Dedifferentiated amniotic fluid mesenchymal stem cell (primary cell): ENCODE measurements around the gene NRG2.

Source experiments
- DNase-seq: peaks from one replicate; pipeline ENCODE4 v3.0.0-alpha.2; 2016; ENCODE audit errors: extremely low spot score

NRG2 gene

DNA sequence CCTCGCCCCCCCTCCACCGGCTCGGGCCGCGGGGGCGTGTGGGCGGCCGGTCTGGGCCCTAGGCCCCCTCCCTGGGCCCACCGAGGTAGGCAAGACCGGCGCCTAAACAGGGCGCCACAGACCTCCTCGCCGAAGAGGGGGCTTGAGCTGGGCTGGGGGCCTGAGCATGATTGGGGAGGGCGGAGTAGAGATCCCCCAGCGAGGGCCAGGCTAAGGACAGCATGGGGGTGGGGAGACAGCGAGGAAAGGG lies 138.6 kb downstream of the NRG2 start:
- no peak for DNase-seq

DNA sequence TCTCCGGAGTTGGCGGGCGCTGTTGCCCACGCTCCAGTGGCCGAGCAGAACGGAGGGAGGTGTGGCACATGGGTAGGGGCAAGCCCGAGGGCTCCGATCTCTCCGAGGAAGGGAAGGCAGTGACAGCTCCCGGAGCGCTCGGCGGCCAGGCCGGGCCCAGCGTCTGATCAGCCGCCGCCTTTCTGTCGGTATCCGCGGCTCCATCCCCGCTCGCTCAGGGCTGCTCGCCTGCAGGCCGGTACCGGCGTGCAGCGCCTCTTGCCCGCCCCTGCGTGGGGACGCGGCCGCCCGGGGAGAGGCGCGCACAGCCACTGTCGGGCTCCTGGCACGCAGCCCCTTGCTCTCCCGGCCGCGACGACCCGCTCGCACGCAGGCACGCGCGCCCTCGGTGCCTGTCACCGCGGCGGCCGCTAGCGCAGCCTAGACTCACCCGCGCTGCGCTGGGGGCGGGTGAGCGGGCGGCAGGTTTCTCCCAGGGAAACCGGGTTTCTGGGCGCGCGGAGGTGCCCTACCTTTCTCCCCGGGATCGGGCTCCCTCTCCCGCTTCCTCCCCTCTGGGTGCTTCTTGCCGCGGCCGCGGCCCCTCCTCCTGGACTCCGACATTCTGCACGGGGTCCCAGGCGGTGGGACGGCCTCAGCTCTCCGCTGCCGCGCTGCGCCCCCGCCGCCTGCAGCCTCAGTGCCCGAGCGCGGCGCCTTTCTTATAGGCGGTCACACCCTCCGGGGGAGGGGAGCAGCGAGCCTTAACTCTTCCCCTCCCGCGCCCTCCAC lies 139.1 kb downstream of the NRG2 start:
- no peak for DNase-seq

DNA sequence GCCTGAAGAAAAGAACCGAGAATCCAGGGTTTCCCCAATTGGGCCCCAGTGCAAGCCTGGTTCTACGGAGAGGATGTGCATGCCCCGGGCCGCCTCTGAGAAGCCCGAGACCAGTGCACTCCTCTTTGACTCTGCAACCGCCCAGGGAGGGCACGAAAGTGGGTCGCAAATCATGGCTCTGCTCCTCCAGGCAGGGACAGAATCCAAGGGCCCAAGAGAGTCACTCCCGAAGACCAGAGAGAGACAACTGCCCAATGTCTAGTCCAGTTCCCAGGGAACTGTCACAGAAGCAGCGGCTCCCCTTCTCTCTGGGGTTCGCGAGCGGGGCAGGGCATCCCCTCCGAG lies 139.7 kb downstream of the NRG2 start:
- no peak for DNase-seq

DNA sequence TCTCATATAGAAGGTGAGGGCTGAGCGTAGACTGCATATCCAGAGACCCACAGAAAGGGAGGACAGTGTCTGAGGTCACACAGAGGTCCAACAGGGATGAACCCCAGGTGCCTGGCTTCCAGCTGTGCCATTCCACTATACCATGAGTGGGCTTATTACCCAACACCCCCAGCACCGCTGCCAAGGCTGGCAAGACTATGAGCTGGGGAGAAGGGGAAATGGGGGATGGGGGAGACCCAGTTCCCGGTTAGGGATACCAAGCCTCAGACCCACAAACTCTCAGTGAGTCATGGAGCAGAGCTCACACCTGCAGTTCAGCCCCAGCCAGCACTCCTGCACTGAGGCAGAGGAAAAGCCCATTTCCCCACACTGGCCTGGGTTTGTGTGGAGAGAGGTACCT lies 141.1 kb downstream of the NRG2 start:
- no peak for DNase-seq

DNA sequence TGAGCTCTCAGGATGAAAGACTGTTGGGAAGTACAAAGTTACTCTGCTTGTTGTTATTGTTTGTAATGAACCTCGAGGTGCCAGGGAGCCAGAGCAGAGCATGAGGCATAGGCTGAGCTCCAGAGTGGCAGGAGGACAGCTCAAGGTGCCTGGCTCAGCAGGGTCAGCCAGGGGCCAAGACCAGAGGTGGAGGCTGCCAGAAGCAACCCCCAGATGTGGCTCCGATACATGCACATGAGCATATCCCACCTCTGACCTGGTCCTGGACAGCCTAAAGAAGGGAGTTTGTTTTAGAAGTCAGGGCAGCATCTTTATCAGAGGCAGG lies 141.9 kb downstream of the NRG2 start:
- DNase-seq = no peak

DNA sequence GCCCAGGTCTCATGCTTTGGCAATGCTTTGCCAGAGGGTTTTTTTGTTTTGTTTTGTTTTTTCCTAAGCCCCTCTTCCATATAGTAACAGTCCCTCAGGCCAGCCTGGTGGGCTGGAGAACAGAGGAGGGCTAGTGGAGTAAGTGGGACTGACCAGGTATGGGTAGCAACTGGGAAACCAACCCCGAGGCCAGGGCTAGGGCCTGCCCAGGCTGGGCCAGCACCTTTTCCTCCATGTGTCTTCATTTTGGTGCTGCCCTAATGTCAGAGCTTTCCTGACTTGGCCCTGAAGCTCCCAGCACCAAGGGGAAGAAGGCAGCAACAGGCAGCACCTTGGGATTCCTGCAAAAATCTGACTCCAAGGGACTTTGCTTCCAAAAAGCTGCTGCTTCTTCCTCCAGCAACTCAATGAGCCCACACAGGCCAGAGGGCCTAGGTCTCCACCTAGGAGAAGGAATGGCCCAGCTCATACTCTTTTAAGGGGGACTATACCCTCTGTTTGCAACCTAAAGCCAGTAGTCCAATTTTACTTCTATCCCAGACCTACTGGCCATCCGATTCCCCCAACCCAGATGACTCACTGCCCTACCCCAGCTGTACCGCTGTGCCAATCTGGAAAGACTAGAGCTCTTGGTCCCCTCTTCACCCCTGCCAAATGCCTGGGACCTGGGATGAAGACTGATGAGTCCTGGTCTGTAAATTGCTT lies 142.4 kb downstream of the NRG2 start:
- DNase-seq = no peak

DNA sequence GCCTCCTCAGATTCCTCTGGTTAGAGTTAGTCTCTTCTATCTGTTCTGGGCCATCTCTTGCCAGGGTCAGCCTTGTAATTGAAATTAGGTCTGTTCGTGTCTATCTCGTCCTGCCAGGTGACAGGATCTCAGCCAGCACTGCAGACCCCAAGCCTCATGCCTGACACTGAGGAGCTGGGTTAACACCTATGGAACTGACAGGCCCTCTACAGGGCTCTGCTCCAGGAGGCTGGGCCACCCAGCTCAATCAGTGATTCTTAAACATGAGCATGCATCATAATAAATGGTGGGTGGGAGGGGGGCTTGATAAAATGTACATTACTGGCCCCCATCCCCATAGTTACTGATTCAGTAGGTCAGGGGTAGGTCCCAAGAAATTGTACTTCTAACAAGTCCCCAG lies 144.1 kb downstream of the NRG2 start:
- DNase-seq = no peak

DNA sequence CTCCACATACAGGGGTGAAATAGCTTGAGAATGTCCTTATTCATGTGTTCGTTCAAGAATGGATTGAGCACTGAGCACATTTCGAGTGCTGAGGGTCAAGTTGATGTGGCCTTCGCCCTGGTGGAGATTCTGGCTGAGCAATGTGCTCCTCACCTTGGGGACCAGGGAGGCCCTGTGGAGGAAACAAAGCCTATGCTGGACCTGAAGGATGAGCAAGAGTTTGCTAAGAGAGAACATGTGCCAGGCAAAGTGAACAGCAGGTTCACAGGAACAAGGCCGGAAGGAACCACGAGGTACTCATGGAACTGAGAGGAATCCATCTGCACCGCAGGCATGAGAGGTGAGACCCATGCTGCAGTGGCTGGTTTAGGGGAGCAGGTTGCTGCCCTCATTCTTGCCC lies 145.1 kb downstream of the NRG2 start:
- DNase-seq = no peak

DNA sequence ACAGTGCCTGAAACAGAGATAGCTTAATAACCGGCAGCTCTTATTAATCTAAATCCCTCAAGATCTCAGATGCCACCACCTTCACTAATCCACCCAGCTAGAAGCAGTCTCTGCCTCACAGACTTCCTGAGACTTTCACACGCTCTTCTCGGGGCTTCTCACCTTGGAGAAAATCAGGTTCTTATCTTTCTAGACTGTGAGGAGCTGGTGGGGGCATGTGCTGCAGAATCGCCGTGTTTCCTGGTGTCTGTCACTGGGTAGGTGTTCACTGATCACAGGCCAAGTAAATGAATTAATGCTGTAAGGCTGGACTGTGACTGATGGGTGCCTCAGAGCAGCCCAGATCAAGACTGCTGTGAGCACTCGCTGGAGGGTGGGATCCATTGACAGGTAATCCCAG lies 145.8 kb downstream of the NRG2 start:
- no peak for DNase-seq

DNA sequence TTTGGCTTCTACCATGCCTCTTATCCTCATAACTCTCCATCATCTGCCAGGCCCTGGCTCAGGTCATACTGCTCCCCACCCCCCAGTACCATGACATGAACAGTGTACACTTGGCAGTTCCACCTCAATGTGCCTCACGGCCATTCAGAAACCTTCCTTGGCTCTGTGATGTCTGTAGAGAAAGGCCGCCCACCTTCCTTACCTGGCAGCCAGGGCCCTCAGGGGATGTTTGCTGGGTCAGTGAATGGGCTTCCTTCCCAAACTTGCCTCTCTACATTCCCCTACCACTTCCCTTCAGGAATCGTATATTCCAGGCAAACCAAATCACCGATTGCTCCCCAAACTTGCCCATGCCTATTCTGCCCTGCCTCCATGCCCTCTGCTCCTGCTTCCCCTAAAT lies 146.4 kb downstream of the NRG2 start:
- no peak for DNase-seq

DNA sequence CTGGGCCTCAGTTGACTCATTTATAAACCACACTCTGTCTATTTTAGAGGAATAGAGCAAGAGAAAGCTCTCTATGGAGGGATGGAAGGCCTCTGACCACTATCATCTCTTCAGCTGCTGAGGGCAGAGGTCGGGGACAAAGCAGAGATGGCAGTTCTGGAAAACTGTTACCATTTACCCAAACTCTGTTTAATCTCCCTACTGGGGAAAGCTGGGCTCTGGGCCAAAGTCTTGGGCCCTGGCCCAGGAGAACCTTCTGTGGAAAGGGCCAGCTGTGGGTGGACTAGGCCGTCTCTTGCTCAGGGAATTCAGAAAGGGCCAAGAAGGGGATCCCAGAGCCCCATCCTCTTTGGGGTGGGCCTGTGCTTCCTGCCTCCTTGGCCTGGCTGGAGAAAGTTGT lies 147.5 kb downstream of the NRG2 start:
- no peak for DNase-seq

DNA sequence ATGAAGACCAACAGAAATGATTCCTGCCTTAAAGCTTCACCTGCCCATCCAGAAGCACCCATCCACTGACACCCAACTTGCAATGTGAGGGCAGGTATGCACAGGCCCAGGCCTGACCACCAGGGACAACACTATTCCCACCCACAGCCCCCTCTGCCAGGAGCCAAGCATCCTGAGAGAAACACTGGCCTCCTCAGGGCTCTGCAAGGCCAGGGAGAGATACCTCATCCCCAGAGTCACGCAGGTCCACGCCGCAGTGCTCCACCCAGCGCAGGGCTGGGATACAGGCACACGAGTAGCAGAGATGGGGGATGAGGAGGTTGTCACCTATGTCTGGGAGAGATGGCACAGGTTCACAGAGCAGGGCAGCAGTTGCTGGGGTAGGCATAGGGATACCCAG lies 148.1 kb downstream of the NRG2 start:
- no peak for DNase-seq

DNA sequence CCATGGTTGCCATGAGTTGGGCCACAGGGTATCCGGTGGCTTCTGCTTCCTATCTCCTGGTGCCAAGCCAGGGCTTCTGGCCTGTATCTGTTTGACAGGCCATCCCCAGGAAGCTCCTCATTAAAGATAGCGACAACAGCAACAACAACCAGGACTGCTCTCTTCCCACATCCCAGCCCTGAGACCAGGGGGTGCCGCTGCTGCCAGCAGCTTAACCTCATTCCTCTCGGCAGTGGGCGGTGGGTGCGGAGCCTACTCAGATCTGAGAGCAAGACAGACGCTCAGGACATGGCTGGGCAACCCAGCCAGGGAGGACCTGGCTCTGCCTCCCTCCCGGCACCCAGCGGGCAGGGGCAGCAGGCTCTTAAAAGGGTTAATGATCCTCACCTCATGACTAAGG lies 149.2 kb downstream of the NRG2 start:
- DNase-seq = no peak

DNA sequence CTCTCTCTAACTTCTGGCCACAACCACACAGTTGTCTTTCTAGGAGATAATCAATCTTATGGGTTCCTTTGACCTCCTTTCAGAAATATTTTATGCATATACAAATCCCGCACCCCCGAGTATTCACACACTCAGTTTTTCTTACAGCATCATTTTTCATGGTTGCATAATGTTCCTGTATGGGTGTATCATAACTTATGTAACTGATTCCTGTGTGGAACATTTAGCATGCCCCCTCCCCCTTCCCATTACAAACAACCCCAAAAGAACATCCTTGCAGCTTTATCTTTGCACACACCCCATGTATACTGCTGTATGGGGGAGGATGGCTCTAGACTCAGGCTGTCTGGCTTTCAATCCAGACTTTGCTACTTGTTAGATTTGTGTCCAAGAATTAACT lies 153.7 kb downstream of the NRG2 start:
- DNase-seq = no peak

DNA sequence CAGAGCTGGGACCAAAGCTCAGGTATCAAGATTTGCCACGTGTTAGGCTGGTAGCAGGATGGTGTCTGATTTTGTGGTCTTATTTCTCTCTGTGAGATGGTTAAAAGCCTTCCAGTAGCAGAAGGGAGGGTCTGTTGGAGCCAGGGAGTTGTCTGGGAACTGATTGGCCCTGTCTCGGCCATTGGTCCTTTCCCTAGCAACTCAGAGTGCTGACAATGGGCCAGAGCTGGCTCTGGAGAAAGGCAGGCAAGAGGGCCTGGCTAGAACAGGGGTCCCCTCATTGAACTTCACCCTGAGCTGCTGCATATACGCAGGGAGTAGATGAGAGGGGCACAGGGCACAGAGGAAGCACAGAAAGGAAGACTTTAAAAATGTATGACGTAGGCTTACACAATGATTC lies 154.7 kb downstream of the NRG2 start:
- DNase-seq = no peak

DNA sequence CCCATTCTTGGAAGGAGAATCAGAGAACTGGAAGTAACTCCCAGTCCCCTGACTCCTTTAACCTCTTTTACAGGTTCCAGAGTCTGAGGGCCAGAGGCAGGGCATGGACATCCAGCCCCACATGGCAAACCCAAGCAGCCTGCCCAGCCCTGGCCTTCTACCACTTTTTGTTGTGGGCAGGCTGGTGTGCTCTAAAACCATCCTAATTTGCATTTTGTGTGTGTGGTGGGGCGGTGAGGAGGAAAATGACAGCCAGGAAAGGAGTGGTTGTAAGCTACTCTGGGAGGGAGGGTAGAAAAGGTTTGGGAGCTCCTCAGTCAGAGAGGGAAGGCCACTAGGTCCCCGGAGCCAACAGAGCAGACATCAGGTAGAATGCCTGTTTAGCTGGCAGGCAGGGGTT lies 156.9 kb downstream of the NRG2 start:
- DNase-seq = no peak

DNA sequence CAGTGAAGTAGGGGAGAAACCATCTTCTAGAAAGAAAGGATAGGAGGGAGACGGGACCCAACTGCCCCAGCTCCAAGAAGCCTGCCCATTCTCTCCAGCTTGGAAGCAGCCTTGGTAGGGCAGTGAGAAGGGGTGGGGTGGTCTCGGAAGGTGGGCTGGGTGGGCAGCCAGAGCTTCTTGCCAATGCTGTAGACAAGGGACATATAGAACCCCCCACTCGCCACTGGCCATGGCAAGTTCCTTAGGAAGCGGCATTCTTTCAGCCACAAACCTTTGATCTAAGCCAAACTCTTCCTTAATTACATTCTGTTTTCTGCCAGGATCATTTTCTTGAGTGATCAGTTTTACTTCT lies 157.3 kb downstream of the NRG2 start:
- no peak for DNase-seq

DNA sequence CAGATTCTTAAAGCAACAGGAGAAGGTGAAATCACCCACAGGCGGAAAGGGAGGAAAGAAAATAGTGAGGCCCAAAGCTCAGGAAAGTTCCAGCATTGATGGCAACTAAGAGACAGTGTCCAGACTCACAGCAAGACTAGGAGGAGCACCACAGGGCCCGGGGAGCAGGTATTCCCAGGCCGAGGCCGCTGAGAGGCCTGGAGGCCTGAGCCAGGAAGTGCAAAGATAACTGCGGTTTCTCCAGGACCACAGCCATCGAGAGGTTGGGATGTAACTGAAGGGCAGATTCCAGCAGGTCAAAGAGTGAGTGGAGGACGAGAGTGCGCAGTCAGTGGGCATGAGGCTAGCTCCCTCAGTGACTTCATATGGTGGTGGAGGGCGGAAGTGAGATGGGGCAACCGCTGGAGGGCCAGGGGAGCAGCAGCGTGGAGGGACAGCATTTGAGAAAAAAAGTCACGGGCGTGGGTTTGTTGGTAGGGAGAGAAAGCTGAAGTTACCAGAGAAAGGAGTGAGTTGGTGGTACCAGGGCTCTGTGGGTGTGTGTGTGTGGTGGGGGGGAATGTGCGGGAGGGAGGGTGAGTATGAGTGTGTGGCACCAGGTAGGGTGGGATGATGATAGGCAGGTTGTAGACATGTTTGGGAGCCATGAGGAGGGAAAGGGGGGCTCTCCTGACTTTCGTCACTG lies 157.8 kb downstream of the NRG2 start:
- no peak for DNase-seq

DNA sequence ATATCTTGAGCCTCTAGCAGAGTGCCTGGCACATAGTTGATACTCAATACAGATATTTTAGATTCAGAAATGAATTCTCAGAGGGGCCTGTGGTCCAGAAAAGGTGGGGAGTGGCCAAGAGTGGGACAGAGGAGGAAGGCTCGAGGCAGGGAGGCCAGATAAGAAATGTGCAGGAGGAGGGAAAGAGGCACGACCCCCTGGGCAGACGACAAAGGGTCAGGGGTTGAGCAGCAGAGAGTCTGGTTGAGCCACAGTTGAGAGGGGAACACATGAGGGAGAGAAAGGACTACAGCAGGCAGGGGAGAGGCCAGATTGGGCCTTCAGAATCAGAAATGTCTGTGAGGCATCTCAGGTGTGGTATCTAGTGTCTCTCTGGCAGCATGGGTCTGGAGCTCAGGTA lies 158.4 kb downstream of the NRG2 start:
- DNase-seq = no peak

DNA sequence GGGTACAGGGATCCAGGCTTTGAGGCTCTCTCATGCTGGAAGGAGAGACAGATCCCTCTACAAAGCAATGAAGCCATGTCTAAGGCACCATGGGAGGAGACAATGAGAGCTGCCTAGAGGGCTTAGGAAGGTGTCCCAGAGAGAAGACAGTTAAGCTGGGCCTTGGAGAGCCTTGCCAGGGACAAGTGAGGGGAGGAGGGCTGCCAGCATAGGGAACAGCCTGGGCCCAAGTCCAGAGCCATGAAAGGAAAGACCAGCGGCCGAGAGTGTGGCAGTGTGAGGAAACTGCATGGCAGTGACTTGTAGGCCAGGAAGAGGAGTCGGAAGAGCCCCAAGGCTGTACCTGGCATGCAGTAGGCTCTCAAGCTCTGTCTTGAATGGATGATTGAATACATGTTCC lies 159.0 kb downstream of the NRG2 start:
- no peak for DNase-seq

DNA sequence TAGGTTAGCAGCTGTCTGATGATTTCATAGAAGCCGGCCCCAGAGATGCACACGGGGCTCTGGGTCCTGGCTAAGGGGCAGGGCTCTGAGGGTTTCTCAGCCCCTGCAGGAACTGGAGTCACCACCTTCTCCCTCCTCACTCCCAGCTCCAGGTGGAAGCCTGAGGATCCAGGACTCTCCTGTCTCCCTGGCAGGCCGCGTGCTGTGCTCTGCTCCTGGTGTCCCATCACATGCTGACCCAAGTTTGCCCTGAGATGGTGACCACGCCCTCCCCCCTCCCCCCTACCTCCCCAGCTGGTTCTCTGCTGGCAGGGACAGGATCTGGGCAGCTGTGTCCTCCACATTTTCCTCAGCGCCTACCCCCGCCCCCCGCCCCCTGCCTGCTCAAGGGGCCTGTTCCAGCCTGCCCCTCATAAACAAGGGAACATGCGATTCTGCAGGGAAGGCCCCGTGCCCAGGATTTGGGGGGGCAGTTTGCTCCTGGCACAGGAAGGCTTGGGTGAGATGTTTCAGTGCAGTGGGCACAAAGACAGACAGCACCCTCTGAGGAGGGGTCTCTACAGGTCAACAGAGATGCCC lies 160.0 kb downstream of the NRG2 start:
- DNase-seq = no peak

DNA sequence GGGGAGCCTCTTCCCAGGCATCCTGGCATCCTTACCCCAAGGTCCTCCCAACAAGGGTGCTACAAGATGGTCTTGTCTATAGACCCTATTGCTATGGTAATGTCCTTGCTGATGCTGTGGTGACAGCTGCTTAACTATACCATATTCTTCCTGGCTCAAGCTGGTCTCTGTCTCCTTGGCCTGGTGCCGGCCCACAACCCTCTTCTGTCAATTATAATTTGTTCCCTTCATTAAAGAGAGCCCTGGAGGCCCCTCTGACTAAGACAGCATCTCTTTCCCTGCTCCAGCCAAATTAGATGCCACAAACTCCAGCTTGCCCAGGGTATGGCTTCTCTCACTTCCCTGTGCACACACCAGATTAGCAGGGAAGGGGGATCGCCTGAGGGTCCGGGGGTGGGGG lies 160.8 kb downstream of the NRG2 start:
- DNase-seq = no peak

DNA sequence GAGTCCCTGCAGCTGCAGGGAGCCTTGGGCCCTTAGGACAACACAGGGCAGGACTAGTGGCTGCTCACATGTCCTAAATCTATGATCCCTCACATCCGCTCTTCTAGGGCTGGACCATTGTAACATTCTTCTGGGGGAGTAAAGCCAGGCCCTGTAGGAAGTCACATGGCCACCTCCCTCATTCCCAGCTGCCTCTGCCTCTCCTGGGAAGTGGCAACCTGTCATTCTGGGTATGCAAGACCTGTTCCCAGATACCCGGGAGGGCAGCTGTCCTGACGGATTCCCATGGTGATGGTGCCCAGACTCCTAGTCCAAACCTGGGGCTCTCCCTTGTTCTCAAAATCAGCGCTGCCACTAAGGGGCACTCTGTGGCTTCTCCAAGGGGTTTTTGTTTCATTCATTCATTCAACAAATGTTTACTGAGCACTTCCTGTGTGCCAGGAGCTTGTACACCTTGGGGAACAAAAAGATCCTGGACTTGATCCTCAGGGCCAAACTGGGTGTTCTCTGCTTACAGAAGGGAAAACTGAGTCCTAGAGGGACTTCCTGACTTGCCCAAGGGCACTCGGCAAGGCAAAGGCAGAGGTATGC lies 161.9 kb downstream of the NRG2 start:
- DNase-seq = no peak
